ENCODE measurements around the gene OPHN1. TPM values are rescaled to one million over a fixed set of nuclear protein-coding genes. Genes with fewer than 3 reads are reported as not detected.

The OPHN1 gene
- total RNA-seq, 4 donors from 2014 or later: 2.8 to 8.7 (median 6.6) TPM

DNA sequence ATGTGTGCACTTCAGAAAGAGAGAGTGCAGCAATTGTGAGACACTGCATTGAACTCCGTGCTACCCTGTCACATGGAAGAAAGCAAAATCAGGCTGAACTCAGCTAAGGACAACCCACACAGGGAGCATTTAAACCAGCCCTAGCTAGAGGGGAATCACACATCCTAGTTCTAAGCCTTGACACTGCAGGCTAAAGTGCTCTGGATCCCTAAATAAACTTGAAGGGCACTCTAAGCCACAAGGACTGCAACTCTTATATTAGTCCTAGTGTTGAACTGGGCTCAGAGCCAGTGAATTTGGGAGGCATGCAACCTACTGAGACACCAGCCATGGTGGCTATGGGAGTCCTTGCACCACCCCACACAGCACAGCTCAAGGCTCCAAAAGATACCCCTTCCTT is 311.9 kb downstream of the OPHN1 start:
- 41% methylated on average over 1 of the region's 1 CpG; no CpG with 5 or more reads in 1 of the 2 donors for whole genome bisulfite sequencing, 2 donors (ENCODE audit: low coverage in 1 of 2)

DNA sequence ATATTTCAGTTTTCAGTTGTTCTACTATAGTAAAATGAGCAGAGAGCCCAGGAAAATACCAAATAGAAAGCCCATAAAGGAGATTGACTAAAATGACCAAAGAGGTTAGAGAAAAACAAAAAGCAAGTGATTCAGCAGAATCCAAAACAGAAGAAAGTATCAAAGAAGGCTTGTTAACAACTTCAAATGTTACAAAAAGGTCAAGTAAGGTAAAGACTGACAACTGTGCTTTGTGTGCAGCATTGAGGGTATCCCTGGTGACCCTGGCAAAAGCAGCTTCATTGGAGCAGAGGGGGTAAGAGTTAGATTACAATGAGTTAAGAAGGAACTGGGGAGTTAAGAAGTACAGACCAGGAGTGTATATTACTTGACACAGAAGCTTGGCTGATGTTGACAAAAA is 317.9 kb downstream of the OPHN1 start:
- in situ Hi-C loops (cut with MboI; ENCODE audit: low pct_ligation_motif_present in 1 of 4, low pct_unique_long_range_greater_than_20kb in 1 of 4, low sequenced_read_pairs in 3 of 4) (no loop called here), intact Hi-C loops (cut with DNase I; ENCODE audit: low total_unique reads) (no loop called here)
- H3K4me1 ChIP-seq: no peaks in the 10 kb centered on the region
- no peak overlapping the region for H3K4me3 ChIP-seq
- no peaks in the 10 kb centered on the region for H3K27me3 ChIP-seq
- H3K36me3 ChIP-seq: no peaks in the 10 kb centered on the region
- TF ChIP-seq POLR2AphosphoS5 (IDR thresholded peaks at IDR 0.05): no peak
- no peak for TF ChIP-seq POLR2A (IDR thresholded peaks at IDR 0.05)
- no peak for TF ChIP-seq EP300 (IDR thresholded peaks at IDR 0.05; ENCODE audit: low read depth)
- TF ChIP-seq, protein P1, sequence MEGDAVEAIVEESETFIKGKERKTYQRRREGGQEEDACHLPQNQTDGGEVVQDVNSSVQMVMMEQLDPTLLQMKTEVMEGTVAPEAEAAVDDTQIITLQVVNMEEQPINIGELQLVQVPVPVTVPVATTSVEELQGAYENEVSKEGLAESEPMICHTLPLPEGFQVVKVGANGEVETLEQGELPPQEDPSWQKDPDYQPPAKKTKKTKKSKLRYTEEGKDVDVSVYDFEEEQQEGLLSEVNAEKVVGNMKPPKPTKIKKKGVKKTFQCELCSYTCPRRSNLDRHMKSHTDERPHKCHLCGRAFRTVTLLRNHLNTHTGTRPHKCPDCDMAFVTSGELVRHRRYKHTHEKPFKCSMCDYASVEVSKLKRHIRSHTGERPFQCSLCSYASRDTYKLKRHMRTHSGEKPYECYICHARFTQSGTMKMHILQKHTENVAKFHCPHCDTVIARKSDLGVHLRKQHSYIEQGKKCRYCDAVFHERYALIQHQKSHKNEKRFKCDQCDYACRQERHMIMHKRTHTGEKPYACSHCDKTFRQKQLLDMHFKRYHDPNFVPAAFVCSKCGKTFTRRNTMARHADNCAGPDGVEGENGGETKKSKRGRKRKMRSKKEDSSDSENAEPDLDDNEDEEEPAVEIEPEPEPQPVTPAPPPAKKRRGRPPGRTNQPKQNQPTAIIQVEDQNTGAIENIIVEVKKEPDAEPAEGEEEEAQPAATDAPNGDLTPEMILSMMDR (IDR thresholded peaks at IDR 0.05): no peak
- H3K9me3 ChIP-seq: no peaks in the 10 kb centered on the region
- no peak for DNase-seq
- H3K27ac ChIP-seq: no peak overlapping the region

More for the DNA sequence above, 311.9 kb downstream of the OPHN1 start:
- intact Hi-C loops (cut with DNase I; ENCODE audit: low total_unique reads) (no loop called here), in situ Hi-C loops (cut with MboI; ENCODE audit: low pct_ligation_motif_present in 1 of 4, low pct_unique_long_range_greater_than_20kb in 1 of 4, low sequenced_read_pairs in 3 of 4) (no loop called here)
- H3K27me3 ChIP-seq: no peaks in the 10 kb centered on the region
- no peak for DNase-seq
- H3K4me1 ChIP-seq: no peaks in the 10 kb centered on the region
- H3K9me3 ChIP-seq: no peaks in the 10 kb centered on the region
- H3K4me3 ChIP-seq: no peak overlapping the region
- TF ChIP-seq POLR2A (IDR thresholded peaks at IDR 0.05) (no peak), POLR2AphosphoS5 (IDR thresholded peaks at IDR 0.05) (no peak), EP300 (IDR thresholded peaks at IDR 0.05; ENCODE audit: low read depth) (no peak)
- TF ChIP-seq, protein P1 (IDR thresholded peaks at IDR 0.05): no peak
- no peaks in the 10 kb centered on the region for H3K36me3 ChIP-seq
- H3K27ac ChIP-seq: no peak overlapping the region

DNA sequence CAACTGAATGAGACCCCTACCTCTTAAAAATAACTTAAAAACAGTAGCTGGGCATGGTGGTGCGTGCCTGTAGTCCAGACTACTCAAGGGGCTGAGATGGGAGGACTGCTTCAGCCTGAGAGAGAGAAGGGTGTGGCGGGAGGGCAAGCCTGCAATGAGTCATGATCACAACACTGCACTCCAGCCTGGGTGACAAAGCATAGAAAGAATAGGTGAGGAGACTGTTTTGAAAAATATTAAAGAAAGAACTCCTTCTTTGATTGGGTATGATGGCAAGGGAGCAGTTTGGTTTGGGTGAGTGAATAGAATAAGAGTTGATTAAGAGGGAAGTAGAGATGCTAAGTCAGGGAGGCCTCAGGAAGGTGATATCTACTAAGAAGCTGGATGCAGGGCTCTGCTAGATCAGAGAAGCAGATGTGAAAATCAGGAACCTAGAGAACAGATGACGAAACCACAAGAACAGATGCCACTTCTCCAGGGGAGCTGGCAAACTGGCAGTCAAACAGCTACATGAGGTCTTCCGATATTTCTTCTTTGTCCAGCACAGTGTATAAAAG is 318.6 kb downstream of the OPHN1 start:
- intact Hi-C loops (cut with DNase I; ENCODE audit: low total_unique reads) (no loop called here), in situ Hi-C loops (cut with MboI; ENCODE audit: low pct_ligation_motif_present in 1 of 4, low pct_unique_long_range_greater_than_20kb in 1 of 4, low sequenced_read_pairs in 3 of 4) (no loop called here)
- Histone ChIP-seq H3K27me3 (no peaks in the 10 kb centered on the region), H3K9me3 (no peaks in the 10 kb centered on the region), H3K4me3 (no peak overlapping the region), H3K4me1 (no peaks in the 10 kb centered on the region), H3K27ac (no peak overlapping the region), H3K36me3 (no peaks in the 10 kb centered on the region)
- DNase-seq: peak; percentile 18
- 64% methylated on average over 4 of the region's 4 CpGs; no CpG with 5 or more reads in 1 of the 2 donors for WGBS, 2 donors (ENCODE audit: low coverage in 1 of 2)
- TF ChIP-seq EP300 (IDR thresholded peaks at IDR 0.05; ENCODE audit: low read depth) (no peak), POLR2A (IDR thresholded peaks at IDR 0.05) (no peak), POLR2AphosphoS5 (IDR thresholded peaks at IDR 0.05) (no peak)
- TF ChIP-seq, protein P1 (IDR thresholded peaks at IDR 0.05): no peak

DNA sequence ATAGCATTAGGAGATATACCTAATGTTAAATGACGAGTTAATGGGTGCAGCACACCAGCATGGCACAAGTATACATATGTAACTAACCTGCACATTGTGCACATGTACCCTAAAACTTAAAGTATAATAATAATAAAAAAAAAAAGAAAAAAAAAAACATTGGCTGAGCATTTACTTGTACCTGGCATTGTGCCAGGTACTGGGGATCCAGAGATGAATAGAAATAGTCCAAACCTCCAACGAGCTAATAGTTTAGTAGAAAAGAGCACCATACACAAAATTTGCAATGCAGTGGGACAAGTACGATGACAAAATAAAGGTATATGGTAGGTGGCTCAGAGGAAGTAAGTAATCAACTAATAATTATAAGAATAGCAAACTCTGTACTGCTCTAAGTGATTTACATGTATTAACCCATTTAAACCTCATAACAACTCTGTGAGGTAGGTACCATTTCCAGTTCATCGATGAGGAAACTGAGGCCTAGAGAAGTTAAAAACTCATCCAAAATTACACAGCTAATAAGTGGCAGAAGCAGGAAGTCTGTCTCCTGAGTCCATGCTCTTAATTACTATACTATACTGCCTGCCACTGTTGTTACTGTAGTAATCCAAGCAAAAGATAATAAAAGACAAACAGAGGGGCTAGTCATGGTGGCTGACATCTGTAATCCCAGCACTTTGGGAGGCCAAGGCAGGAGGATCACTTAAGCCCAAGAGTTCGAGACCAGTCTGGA is 319.3 kb downstream of the OPHN1 start:
- no peak overlapping the region for H3K4me3 ChIP-seq
- no peak overlapping the region for H3K27ac ChIP-seq
- 60 to 75% methylated on average over 2 to 5 of the region's 5 CpGs for WGBS, 2 donors (ENCODE audit: low coverage in 1 of 2)
- no peaks in the 10 kb centered on the region for H3K9me3 ChIP-seq
- intact Hi-C loops (cut with DNase I; ENCODE audit: low total_unique reads) (no loop called here), in situ Hi-C loops (cut with MboI; ENCODE audit: low pct_ligation_motif_present in 1 of 4, low pct_unique_long_range_greater_than_20kb in 1 of 4, low sequenced_read_pairs in 3 of 4) (no loop called here)
- H3K4me1 ChIP-seq: no peaks in the 10 kb centered on the region
- no peaks in the 10 kb centered on the region for H3K27me3 ChIP-seq
- DNase-seq: no peak
- TF ChIP-seq POLR2AphosphoS5 (IDR thresholded peaks at IDR 0.05): no peak
- no peak for TF ChIP-seq POLR2A (IDR thresholded peaks at IDR 0.05)
- no peak for TF ChIP-seq EP300 (IDR thresholded peaks at IDR 0.05; ENCODE audit: low read depth)
- TF ChIP-seq, protein P1 (IDR thresholded peaks at IDR 0.05): no peak
- no peaks in the 10 kb centered on the region for H3K36me3 ChIP-seq
